HG02870 (cell line): ENCODE results near the gene ABCC10.
"Not testable (repeated sequence)": the region's sequence is repeated elsewhere in the genome, so short reads cannot be mapped to it uniquely, and the experiment has no call there.

Experiments
- ATAC-seq: cut with Tn5 transposase; IDR thresholded peaks from one replicate; pipeline ENCODE4 v1.9.1; 2021; ENCODE audit warnings: mild to moderate bottlenecking, moderate library complexity; ENCODE audit not compliant: unreplicated experiment

The ABCC10 gene

GRCh38 chr6:43410776-43411175, 16.6 kb upstream of the ABCC10 start:
- ATAC-seq = not testable (repeated sequence)

- no peak for ATAC-seq
Measured at GRCh38 chr6:43412541-43412940, 14.8 kb upstream of the ABCC10 start.

DNA sequence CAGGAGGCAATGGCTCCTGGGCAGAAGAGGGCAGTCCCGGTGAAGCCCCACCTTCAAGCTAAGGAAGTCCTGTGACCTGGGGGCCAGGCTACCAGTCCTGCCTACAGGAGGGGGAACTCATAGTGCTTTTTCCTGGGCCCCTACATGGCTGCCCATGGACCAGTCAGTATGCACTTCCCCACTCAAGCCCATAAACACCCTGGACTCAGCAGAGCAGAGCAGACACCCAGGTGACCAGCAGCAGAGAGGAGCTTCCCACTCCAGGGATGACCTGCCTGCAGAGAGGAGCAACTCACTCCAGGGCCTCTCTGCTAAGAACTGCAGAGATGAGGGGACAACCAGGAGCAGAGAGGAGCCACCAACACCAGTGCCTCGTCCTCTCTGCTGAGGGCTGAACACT, 14.3 kb upstream of the ABCC10 start:
- no peak for ATAC-seq

- not testable (repeated sequence) for ATAC-seq
Measured at GRCh38 chr6:43415275-43415674, 12.1 kb upstream of the ABCC10 start.

DNA sequence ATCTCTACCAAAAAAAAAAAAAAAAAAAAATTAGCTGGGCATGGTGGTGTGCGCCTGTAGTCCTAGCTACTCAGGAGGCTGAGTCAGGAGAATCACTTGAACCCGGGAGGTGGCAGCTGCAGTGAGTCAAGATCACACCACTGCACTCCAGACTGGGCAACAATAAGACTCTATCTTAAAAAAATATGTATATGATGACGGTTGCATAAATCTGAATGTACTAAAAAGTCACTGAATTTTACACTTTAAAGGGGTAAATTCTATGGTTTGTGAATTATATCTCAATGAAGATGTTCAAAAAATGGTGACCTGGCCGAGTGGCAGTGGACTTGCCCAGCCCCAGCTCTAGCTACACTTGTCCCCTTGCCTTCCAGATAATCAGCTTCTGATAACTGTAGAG, 10.4 kb upstream of the ABCC10 start:
- ATAC-seq = no peak

- no peak for ATAC-seq
Measured at GRCh38 chr6:43420012-43420709, 7.2 kb upstream of the ABCC10 start.

- ATAC-seq = no peak
Measured at GRCh38 chr6:43421831-43422230, 5.5 kb upstream of the ABCC10 start.

GRCh38 chr6:43425083-43425482, 2.3 kb upstream of the ABCC10 start:
- not testable (repeated sequence) for ATAC-seq

DNA sequence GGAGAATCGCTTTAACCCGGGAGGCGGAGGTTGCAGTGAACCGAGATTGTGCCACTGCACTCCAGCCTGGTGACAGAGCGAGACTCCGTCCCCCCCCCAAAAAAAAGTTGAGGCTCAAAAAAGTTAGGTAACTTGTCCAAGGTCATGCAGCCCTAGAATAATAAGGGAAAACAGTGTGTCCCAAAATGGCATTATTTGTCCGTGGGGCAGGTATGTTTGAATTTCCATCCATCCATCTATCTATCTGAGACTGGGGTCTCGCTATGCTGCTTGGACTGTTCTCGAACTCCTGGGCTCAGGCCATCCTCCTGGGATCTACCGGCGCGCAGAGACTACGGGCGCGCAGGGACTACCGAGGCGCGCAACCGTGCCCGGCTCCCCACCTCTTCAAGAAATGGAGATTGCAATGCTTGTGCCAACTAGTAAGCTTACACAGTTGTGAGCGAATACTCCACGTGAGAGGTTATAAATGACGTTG, 374 bp upstream of the ABCC10 start:
- ATAC-seq = no peak

- no peak for ATAC-seq
Measured at GRCh38 chr6:43428112-43428570, 800 bp downstream of the ABCC10 start.

DNA sequence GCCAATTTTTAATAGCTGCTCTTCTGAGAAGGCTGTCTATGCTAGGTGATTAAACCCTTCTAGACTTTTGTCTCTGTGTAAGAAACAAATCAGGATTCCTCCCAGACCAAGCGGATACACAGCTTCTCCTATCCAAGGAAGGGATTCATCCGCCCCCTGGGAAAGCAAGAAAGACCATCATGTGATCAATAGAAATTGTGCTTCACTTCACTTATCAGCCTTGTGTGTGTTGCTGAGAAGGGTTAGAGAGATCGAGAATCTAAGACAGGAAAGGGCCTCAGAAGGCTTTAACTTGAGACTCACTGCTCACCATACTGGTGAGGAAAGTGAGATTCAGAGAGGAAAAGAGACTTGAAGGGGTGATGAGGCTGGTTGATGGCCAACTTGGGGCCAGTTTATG, 1.5 kb downstream of the ABCC10 start:
- ATAC-seq = no peak

- no peak for ATAC-seq
Measured at GRCh38 chr6:43432009-43432945, 4.9 kb downstream of the ABCC10 start.

GRCh38 chr6:43433148-43433547, 5.8 kb downstream of the ABCC10 start:
- no peak for ATAC-seq

DNA sequence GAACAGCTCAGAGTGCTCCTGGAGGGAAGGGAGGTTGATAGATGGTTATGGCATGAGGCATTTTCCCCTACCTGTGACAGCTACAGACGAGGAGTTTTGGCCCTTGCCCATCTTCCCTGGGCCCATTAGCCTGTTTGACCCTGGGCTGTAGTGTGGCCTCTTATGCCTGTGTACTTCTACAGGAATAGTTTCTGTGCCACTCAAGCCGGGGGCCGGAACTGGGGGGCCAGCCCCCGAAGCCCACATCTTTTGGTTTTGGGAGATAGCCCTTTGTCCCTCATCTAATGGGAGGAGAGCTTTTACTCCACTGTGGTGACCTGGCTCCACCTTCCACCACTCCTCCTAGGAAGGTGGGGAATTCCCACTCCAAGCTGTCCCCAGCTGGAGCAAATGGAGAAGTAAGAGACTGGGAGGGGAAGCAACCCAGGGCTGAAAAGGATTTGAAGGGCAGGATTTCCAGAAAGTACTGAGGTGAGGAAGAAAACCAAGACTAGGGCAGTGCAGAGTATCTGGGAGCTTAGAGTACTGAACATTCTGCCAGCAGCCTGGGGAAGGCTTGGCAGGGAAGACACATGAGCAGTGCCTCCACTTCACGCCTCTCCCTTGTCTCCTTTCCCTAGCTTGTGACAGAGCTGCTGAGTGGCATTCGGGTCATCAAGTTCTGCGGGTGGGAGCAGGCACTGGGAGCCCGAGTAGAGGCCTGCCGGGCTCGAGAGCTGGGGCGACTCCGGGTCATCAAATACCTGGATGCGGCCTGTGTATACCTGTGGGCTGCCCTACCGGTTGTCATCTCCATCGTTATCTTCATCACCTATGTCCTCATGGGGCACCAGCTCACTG, 6.9 kb downstream of the ABCC10 start:
- no peak for ATAC-seq

DNA sequence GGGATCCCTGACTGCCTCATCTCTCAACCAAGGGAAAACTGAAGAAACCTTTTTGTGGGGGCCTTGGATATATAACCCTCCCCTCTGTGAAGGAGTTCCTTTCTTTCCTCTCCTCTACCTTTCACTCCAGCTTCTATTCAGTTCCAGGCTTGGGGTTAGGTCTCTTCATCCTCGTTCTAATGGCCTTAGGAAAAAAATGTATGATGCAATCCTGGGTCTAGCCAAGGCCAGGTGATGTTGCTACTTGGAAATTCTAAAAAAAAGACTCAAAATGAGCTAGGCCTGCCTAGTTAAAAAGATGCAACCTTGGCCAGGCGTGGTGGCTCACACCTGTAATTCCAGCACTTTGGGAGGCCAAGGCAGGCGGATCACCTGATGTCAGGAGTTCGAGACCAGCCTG, 7.6 kb downstream of the ABCC10 start:
- no peak for ATAC-seq

DNA sequence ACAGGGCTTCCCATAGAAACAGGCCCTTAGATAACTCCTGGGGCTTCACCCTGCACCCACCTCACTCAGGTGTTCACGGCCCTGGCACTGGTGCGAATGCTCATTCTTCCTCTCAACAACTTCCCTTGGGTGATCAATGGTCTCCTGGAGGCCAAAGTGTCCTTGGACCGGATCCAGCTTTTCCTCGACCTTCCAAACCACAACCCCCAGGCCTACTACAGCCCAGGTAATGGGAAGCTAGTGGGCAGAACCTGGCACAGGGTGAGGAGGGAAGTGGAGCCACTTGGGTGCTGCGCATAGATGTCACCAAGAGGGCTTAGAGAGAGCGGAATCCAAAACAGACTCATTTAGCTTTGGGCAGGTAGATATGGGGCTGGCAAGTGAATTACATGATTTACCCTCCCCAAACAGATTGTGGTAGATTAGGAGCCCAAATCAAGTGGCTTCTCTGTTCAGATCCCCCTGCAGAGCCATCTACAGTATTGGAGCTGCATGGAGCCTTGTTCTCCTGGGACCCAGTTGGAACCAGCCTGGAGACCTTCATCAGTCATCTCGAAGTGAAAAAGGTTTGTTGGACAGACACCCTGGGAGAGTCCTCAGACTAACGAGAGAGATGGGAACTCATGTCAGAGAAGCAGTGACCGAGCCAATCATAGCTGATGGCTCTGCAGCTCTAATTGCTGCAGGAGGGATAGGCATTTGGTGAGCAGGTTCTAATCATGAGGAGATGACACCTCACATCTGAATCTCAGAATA, 8.5 kb downstream of the ABCC10 start:
- ATAC-seq = no peak

- no peak for ATAC-seq
Measured at GRCh38 chr6:43436577-43437282, 9.4 kb downstream of the ABCC10 start.

GRCh38 chr6:43437700-43438099, 10.4 kb downstream of the ABCC10 start:
- ATAC-seq = no peak

GRCh38 chr6:43442935-43443334, 15.6 kb downstream of the ABCC10 start:
- no peak for ATAC-seq

DNA sequence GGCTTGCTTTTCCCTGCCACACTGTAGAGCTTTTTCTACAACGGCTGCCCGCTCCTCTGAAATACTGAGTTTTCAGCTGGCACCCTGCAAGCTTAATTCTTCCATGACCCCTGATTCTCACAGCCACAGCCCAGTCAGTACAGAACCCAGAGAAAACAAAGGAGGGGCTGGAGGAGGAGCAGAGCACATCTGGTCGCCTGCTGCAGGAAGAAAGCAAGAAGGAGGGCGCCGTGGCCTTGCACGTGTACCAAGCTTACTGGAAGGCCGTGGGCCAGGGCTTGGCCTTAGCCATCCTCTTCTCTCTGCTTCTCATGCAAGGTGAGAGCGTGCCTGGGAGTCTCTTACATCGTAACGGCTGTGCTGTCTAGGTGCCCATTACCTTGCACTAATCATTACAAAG, 16.7 kb downstream of the ABCC10 start:
- no peak for ATAC-seq
